ENCODE results near the gene CADPS2.

Gene CADPS2

GRCh38 chr7:122833888-122834570 is 52.2 kb downstream of the CADPS2 start:
- in situ Hi-C loops (cut with MboI; ENCODE audit: low pct_unique_long_range_greater_than_20kb, low sequenced_read_pairs, unreplicated experiment), result no loop called here
- DNase-seq (ENCODE audit: low spot score), result no peak
- no peak for TF ChIP-seq CTCF (IDR thresholded peaks at IDR 0.05; ENCODE audit: extremely low read depth, insufficient read depth, missing control alignments)

GRCh38 chr7:122831436-122831835 is 54.8 kb downstream of the CADPS2 start:
- no peak for DNase-seq (ENCODE audit: low spot score)
- in situ Hi-C loops (cut with MboI; ENCODE audit: low pct_unique_long_range_greater_than_20kb, low sequenced_read_pairs, unreplicated experiment), result no loop called here
- no peak for TF ChIP-seq CTCF (IDR thresholded peaks at IDR 0.05; ENCODE audit: extremely low read depth, insufficient read depth, missing control alignments)

GRCh38 chr7:122829962-122830361 is 56.3 kb downstream of the CADPS2 start:
- no peak for DNase-seq (ENCODE audit: low spot score)
- no peak for TF ChIP-seq CTCF (IDR thresholded peaks at IDR 0.05; ENCODE audit: extremely low read depth, insufficient read depth, missing control alignments)
- in situ Hi-C loops (cut with MboI; ENCODE audit: low pct_unique_long_range_greater_than_20kb, low sequenced_read_pairs, unreplicated experiment), result no loop called here

- TF ChIP-seq CTCF (IDR thresholded peaks at IDR 0.05; ENCODE audit: extremely low read depth, insufficient read depth, missing control alignments), result no peak
- no peak for DNase-seq (ENCODE audit: low spot score)
- in situ Hi-C loops (cut with MboI; ENCODE audit: low pct_unique_long_range_greater_than_20kb, low sequenced_read_pairs, unreplicated experiment), result no loop called here
Measured at GRCh38 chr7:122827763-122828162, 58.5 kb downstream of the CADPS2 start.

GRCh38 chr7:122813845-122814244 is 72.4 kb downstream of the CADPS2 start:
- DNase-seq (ENCODE audit: low spot score), result no peak
- in situ Hi-C loops (cut with MboI; ENCODE audit: low pct_unique_long_range_greater_than_20kb, low sequenced_read_pairs, unreplicated experiment), result no loop called here
- no peak for TF ChIP-seq CTCF (IDR thresholded peaks at IDR 0.05; ENCODE audit: extremely low read depth, insufficient read depth, missing control alignments)

GRCh38 chr7:122803851-122804250 is 82.4 kb downstream of the CADPS2 start:
- TF ChIP-seq CTCF (IDR thresholded peaks at IDR 0.05; ENCODE audit: extremely low read depth, insufficient read depth, missing control alignments), result no peak
- no peak for DNase-seq (ENCODE audit: low spot score)
- in situ Hi-C loops (cut with MboI; ENCODE audit: low pct_unique_long_range_greater_than_20kb, low sequenced_read_pairs, unreplicated experiment), result no loop called here
